Right forelimb (tissue), 1 donor: Measurements from ENCODE around the gene ZNF521.

Source experiments
- DNase-seq: peaks from one replicate; pipeline ENCODE4 v3.0.0-alpha.2; 2018

ZNF521 gene

GRCh38 chr18:25164211-25164847 is 187.6 kb downstream of the ZNF521 start:
- no peak for DNase-seq

GRCh38 chr18:25153426-25153825 is 198.5 kb downstream of the ZNF521 start:
- DNase-seq, result no peak

GRCh38 chr18:25147877-25148488 is 204.0 kb downstream of the ZNF521 start:
- DNase-seq, result no peak

- no peak for DNase-seq
Measured at GRCh38 chr18:25146512-25146910, 205.5 kb downstream of the ZNF521 start.

GRCh38 chr18:25145731-25146511 is 206.0 kb downstream of the ZNF521 start:
- no peak for DNase-seq

GRCh38 chr18:25144820-25145219 is 207.1 kb downstream of the ZNF521 start:
- no peak for DNase-seq

- DNase-seq, result no peak
Measured at GRCh38 chr18:25141886-25142285, 210.1 kb downstream of the ZNF521 start.

- no peak for DNase-seq
Measured at GRCh38 chr18:25141399-25141798, 210.6 kb downstream of the ZNF521 start.

- DNase-seq, result no peak
Measured at GRCh38 chr18:25140962-25141308, 211.0 kb downstream of the ZNF521 start.

- DNase-seq, result no peak
Measured at GRCh38 chr18:25140124-25140961, 211.6 kb downstream of the ZNF521 start.

GRCh38 chr18:25137197-25137472 is 214.8 kb downstream of the ZNF521 start:
- no peak for DNase-seq

GRCh38 chr18:25136416-25137196 is 215.4 kb downstream of the ZNF521 start:
- no peak for DNase-seq

- no peak for DNase-seq
Measured at GRCh38 chr18:25134861-25135260, 217.1 kb downstream of the ZNF521 start.

GRCh38 chr18:25133879-25134278 is 218.1 kb downstream of the ZNF521 start:
- DNase-seq, result no peak

- DNase-seq, result no peak
Measured at GRCh38 chr18:25132786-25133496, 219.0 kb downstream of the ZNF521 start.

GRCh38 chr18:25126751-25127150 is 225.2 kb downstream of the ZNF521 start:
- no peak for DNase-seq

- DNase-seq, result no peak
Measured at GRCh38 chr18:25125680-25126079, 226.3 kb downstream of the ZNF521 start.

GRCh38 chr18:25123438-25124232 is 228.3 kb downstream of the ZNF521 start:
- no peak for DNase-seq

- DNase-seq, result no peak
Measured at GRCh38 chr18:25121442-25121841, 230.5 kb downstream of the ZNF521 start.

GRCh38 chr18:25113566-25113965 is 238.4 kb downstream of the ZNF521 start:
- no peak for DNase-seq

GRCh38 chr18:25112821-25113434 is 239.0 kb downstream of the ZNF521 start:
- no peak for DNase-seq
